ENCODE data around the gene UTS2R.

UTS2R gene

DNA sequence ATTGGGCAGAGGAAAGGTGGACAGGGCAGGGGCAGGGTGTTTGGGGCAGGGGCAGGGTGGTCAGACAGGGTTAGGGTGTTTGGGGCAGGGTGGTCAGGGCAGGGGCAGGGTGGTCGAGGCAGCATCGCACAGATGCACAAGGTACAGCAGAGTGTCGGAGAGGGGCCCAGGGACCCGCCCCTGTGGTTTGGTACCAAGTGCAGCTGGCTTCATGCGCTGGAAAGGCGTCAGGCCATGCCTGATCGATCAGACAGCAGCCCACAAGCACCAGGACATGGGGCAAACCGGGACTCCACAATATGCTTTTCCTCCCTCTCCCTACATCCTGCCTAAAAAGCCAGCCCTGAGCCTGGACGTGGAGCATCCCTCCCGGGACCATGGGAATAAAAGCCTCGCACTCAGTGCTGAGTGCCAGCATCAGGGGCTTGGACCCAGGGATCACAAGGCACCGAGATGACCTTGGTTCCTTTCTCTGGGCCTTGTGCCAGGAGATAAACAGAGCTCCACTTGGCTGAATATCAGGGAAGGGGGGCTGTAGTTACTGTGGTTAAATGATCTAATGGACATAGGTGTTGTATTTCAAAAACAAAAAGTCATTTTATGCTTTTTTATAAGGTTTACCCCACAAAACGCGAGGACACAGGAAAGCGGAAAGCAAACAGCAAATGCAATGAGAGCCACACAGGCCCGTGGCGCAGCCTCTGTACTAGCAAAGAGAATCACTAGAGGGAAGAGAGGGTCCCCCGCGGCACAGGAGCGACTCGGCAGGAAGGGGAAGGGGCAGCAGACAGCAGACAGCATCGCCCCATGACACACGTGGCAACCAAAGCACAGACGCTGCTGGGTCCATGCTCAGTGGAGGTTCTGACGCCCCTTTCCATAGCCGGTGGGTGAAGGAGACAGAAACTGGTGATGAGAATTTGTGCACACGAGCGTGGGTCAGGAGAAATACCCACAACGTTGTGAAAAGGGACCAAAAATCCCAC is 41.3 kb downstream of the UTS2R start:
- H3K4me1 ChIP-seq (ENCODE audit: low read depth, poor library complexity, severe bottlenecking), result peaks cover 32% of the 10 kb centered on the region
- H2AFZ ChIP-seq (ENCODE audit: low read depth), result no peak overlapping the region
- TF ChIP-seq, protein P1, sequence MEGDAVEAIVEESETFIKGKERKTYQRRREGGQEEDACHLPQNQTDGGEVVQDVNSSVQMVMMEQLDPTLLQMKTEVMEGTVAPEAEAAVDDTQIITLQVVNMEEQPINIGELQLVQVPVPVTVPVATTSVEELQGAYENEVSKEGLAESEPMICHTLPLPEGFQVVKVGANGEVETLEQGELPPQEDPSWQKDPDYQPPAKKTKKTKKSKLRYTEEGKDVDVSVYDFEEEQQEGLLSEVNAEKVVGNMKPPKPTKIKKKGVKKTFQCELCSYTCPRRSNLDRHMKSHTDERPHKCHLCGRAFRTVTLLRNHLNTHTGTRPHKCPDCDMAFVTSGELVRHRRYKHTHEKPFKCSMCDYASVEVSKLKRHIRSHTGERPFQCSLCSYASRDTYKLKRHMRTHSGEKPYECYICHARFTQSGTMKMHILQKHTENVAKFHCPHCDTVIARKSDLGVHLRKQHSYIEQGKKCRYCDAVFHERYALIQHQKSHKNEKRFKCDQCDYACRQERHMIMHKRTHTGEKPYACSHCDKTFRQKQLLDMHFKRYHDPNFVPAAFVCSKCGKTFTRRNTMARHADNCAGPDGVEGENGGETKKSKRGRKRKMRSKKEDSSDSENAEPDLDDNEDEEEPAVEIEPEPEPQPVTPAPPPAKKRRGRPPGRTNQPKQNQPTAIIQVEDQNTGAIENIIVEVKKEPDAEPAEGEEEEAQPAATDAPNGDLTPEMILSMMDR (conservative IDR thresholded peaks at IDR 0.05; ENCODE audit: low read depth, low read length), result no peak
- H3K36me3 ChIP-seq (ENCODE audit: insufficient read depth), result no peaks in the 10 kb centered on the region
- H3K27ac ChIP-seq, result no peak overlapping the region
- H4K20me1 ChIP-seq (ENCODE audit: insufficient read depth), result no peaks in the 10 kb centered on the region
- no peak overlapping the region for H3K4me2 ChIP-seq
- no peaks in the 10 kb centered on the region for H3K27me3 ChIP-seq (ENCODE audit: insufficient read depth, low read depth)
- no peaks in the 10 kb centered on the region; the same call in 1 of the 2 replicates for H3K79me2 ChIP-seq (ENCODE audit: insufficient read depth, low read depth)
- no peak overlapping the region for H3K4me3 ChIP-seq (IDR thresholded peaks at IDR 0.05; ENCODE audit: insufficient read depth, low read depth, low read length)
- no peak overlapping the region for H3K9ac ChIP-seq

DNA sequence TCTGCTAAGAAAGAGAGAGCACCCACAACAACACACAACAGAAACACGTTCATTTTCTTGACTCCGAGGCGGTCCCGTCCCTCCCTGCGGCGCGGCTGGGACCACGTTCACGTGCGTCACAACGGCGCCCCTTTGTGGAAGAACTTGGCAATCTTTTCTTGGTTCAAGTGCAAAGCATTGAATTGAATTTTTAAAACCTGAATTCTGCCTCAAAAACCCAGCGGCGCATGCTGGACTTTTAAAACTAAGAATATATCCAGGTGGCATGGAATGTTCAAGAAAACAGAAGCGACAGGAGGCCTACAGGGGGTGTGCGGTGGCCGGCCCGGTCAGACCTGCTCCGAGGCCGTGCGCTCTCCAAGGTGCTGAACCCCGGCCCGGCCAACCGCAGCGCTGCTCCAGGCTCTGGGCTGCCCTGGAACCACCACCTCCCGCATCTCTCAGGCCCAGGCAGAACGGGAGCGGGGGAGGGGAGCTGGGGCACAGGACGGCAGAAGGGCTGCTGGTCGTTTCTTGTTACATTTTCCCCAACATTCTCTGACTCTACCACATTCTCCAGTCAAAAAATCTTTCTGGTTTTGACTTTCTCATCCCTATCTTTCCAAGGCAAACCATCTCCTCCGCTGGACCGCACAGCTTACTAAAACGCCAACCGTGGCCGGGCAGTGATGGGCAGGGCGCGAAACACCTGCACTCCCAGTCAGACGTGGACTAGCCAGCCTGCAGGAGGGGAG is 43.1 kb downstream of the UTS2R start:
- no peak overlapping the region for H3K9ac ChIP-seq
- no peak overlapping the region for H3K27ac ChIP-seq
- peak overlapping the region; percentile 11; the same call in 1 of the 2 replicates for H3K4me2 ChIP-seq
- peaks cover 10% of the 10 kb centered on the region; the same call in 1 of the 2 replicates for H3K79me2 ChIP-seq (ENCODE audit: insufficient read depth, low read depth)
- no peaks in the 10 kb centered on the region for H3K27me3 ChIP-seq (ENCODE audit: insufficient read depth, low read depth)
- H3K4me1 ChIP-seq (ENCODE audit: low read depth, poor library complexity, severe bottlenecking), result peaks cover 40% of the 10 kb centered on the region
- H3K36me3 ChIP-seq (ENCODE audit: insufficient read depth), result no peaks in the 10 kb centered on the region
- TF ChIP-seq, protein P1 (conservative IDR thresholded peaks at IDR 0.05; ENCODE audit: low read depth, low read length), result peak; percentile 89
- H2AFZ ChIP-seq (ENCODE audit: low read depth), result no peak overlapping the region
- H3K4me3 ChIP-seq (IDR thresholded peaks at IDR 0.05; ENCODE audit: insufficient read depth, low read depth, low read length), result no peak overlapping the region
- no peaks in the 10 kb centered on the region for H4K20me1 ChIP-seq (ENCODE audit: insufficient read depth)

DNA sequence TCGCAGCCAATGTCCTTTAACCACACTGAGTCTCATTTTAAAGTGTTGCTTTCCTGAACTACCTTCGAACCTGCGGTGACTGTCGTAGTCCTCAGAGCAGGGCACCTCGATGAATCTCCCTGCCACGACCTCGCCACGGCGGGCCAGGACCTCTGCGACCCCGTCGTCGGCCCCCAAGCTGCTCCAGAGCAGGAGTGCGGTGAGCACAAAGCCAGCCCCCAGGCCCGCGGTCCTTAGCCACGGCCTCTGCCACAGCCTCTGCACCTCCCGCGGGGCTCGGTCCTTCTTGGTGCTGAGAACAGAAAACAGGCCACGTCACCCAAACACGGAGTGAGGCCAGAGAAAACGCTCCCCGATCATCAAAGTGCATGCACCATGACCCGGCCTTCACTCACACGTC is 43.8 kb downstream of the UTS2R start:
- Histone ChIP-seq H2AFZ (ENCODE audit: low read depth) (no peak overlapping the region), H3K27ac (no peak overlapping the region), H4K20me1 (ENCODE audit: insufficient read depth) (no peaks in the 10 kb centered on the region), H3K9ac (no peak overlapping the region), H3K27me3 (ENCODE audit: insufficient read depth, low read depth) (no peaks in the 10 kb centered on the region), H3K4me3 (IDR thresholded peaks at IDR 0.05; ENCODE audit: insufficient read depth, low read depth, low read length) (no peak overlapping the region), H3K36me3 (ENCODE audit: insufficient read depth) (no peaks in the 10 kb centered on the region), H3K79me2 (ENCODE audit: insufficient read depth, low read depth) (peaks cover 13% of the 10 kb centered on the region; the same call in 1 of the 2 replicates), H3K4me2 (no peak overlapping the region), H3K4me1 (ENCODE audit: low read depth, poor library complexity, severe bottlenecking) (peaks cover 39% of the 10 kb centered on the region)
- TF ChIP-seq, protein P1 (conservative IDR thresholded peaks at IDR 0.05; ENCODE audit: low read depth, low read length), result no peak

DNA sequence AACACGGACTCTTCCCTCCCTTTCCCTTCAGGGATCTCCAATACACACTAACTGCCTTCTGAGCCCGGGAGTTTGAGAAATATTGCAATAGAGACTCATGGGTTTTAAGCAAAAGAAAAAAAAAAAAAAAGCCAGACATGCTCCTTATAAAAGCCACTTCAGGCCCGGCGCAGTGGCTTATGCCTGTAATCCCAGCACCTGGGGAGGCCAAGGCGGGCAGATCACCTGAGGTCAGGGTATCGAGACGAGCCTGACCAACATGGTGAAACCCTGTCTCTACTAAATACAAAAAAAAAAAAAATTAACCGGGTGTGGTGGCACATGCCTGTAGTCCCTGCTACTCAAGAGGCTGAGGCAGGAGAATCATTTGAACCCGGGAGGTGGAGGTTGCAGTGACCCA is 44.2 kb downstream of the UTS2R start:
- Histone ChIP-seq H3K79me2 (ENCODE audit: insufficient read depth, low read depth) (peaks cover 13% of the 10 kb centered on the region; the same call in 1 of the 2 replicates), H4K20me1 (ENCODE audit: insufficient read depth) (no peaks in the 10 kb centered on the region), H3K36me3 (ENCODE audit: insufficient read depth) (no peaks in the 10 kb centered on the region), H3K4me3 (IDR thresholded peaks at IDR 0.05; ENCODE audit: insufficient read depth, low read depth, low read length) (no peak overlapping the region), H3K4me1 (ENCODE audit: low read depth, poor library complexity, severe bottlenecking) (peaks cover 39% of the 10 kb centered on the region), H2AFZ (ENCODE audit: low read depth) (no peak overlapping the region), H3K4me2 (no peak overlapping the region), H3K9ac (no peak overlapping the region), H3K27ac (no peak overlapping the region), H3K27me3 (ENCODE audit: insufficient read depth, low read depth) (no peaks in the 10 kb centered on the region)
- TF ChIP-seq, protein P1 (conservative IDR thresholded peaks at IDR 0.05; ENCODE audit: low read depth, low read length), result no peak

Data from KMS-11 (cell line).